Osteoblast (primary cell): ENCODE results near the gene CEACAM16. TPM values are rescaled to one million over a fixed set of nuclear protein-coding genes. Genes with fewer than 3 reads are reported as not detected.

Experiments
- DNase-seq: peaks from one replicate; pipeline ENCODE4 v3.0.0; 2011; ENCODE audit warnings: low spot score, mixed read lengths; ENCODE audit not compliant: insufficient read length; ENCODE audit errors: missing footprints
- H2AFZ ChIP-seq: 2 replicates; pipeline ENCODE4 v1.6.0; 2011; ENCODE audit warnings: mild to moderate bottlenecking, low read length
- H3K27ac ChIP-seq: 2 replicates; pipeline ENCODE4 v1.5.1; 2011; ENCODE audit warnings: mild to moderate bottlenecking, low read depth, low read length, moderate library complexity
- H3K27me3 ChIP-seq: 2 replicates; pipeline ENCODE4 v1.6.0; 2012; ENCODE audit warnings: mild to moderate bottlenecking, control low read depth, inconsistent platforms, low read length, moderate library complexity; ENCODE audit not compliant: insufficient read depth
- H3K36me3 ChIP-seq: 2 replicates; pipeline ENCODE4 v1.5.1; 2011; ENCODE audit warnings: mild to moderate bottlenecking, low read length, control low read depth, moderate library complexity; ENCODE audit not compliant: insufficient read depth
- H3K4me1 ChIP-seq: 2 replicates; pipeline ENCODE4 v1.5.1; 2011; ENCODE audit warnings: mild to moderate bottlenecking, low read length, control low read depth, moderate library complexity; ENCODE audit not compliant: insufficient read depth
- H3K4me2 ChIP-seq: 2 replicates; pipeline ENCODE4 v1.6.0; 2011; ENCODE audit warnings: mild to moderate bottlenecking, low read length; ENCODE audit not compliant: insufficient read depth
- H3K4me3 ChIP-seq: fragments of 200-600 bp; sonication (generic); 3 replicates; pipeline ENCODE4 v1.5.1; 2012; ENCODE audit warnings: mild to moderate bottlenecking, low read length, inconsistent platforms; ENCODE audit not compliant: insufficient read depth
- H3K79me2 ChIP-seq: 2 replicates; pipeline ENCODE4 v1.6.0; 2012; ENCODE audit warnings: mild to moderate bottlenecking, low read length, control low read depth, inconsistent platforms; ENCODE audit not compliant: insufficient read depth
- H3K9me3 ChIP-seq: 2 replicates; pipeline ENCODE4 v1.5.1; 2011; ENCODE audit warnings: low read depth, low read length, control low read depth
- H4K20me1 ChIP-seq: 2 replicates; pipeline ENCODE4 v1.6.0; 2012; ENCODE audit warnings: mild to moderate bottlenecking, low read length, control low read depth; ENCODE audit not compliant: insufficient read depth
- CTCF ChIP-seq: IDR thresholded peaks from 2 replicates; pipeline ENCODE4 v1.5.1; 2011; ENCODE audit warnings: mild to moderate bottlenecking, low read depth, low read length, moderate library complexity; ENCODE audit errors: extremely low read depth
- total RNA-seq: library from RNA; depleted of rRNA; stranded (reverse); fragments of >200 nt; gene quantifications from 2 replicates; pipeline ENCODE4 v1.2.3, GENCODE V29; 2012

CEACAM16 gene
- total RNA-seq, 1 donor: not detected

GRCh38 chr19:44746946-44747738 lies 48.2 kb downstream of the CEACAM16 start:
- Histone ChIP-seq H3K79me2 (peaks cover 31% of the 10 kb centered on the region), H3K4me2 (peak overlapping the region; percentile 89), H3K36me3 (peaks cover 20% of the 10 kb centered on the region), H4K20me1 (peaks cover 21% of the 10 kb centered on the region), H3K4me3 (peak overlapping the region; percentile 86), H2AFZ (peak overlapping the region; percentile 7), H3K9me3 (no peaks in the 10 kb centered on the region), H3K4me1 (peaks cover 58% of the 10 kb centered on the region), H3K27ac (peak overlapping the region; percentile 96), H3K27me3 (no peaks in the 10 kb centered on the region)
- TF ChIP-seq CTCF: no peak
- DNase-seq: peak; percentile 99

DNA sequence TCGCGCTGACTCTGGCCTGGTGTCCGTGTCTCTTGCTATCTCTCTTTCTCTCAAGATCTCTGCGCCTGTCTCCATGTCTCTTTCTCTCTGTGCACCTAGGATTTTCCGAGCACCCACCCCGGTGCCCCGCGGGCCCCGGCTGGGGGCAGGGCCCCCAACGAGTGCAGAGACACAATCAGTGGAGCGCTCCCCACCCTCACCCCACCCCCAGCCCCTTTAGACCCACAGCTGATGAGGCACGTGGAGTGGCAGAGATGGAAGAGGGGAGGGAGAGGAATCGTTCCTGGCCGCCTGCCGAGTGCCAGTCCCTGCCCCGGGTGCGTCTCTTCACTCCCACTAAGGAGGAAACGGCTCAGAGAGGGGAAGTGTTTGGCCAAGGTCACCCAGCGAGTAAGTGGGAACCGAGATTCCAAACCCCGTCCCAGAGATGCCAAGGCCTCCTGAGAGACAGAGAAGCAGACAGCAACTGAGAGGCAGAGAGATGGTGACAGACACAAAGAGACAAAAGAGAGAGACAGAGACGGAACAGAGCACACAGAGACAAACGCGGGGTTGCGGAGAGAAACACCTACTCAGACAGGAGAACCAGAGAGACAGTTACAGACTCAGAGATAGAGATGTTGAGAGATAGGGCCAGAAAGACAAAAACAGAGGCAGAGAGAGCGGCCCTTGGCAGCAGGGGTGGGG lies 48.9 kb downstream of the CEACAM16 start:
- H3K4me1 ChIP-seq: peaks cover 59% of the 10 kb centered on the region
- DNase-seq: peak; percentile 91

GRCh38 chr19:44748426-44749254 lies 49.7 kb downstream of the CEACAM16 start, which contains the start of gene BCL3:
Gene BCL3 (plus strand): TSS chr19:44748708. CDS start chr19:44748791, 83 bp downstream.
- peak within 1 kb of the TSS; percentile 86 for H3K4me3 ChIP-seq
- H3K36me3 ChIP-seq: peaks cover 28% of the 10 kb centered on the region
- H3K4me2 ChIP-seq: peak within 1 kb of the TSS; percentile 89
- no peaks in the 10 kb centered on the region for H3K9me3 ChIP-seq
- DNase-seq: peak; percentile 96
- H3K79me2 ChIP-seq: peaks cover 34% of the 10 kb centered on the region
- peak within 1 kb of the TSS; percentile 77 for H2AFZ ChIP-seq
- H3K27me3 ChIP-seq: no peaks in the 10 kb centered on the region
- peak within 1 kb of the TSS; percentile 96 for H3K27ac ChIP-seq
- H4K20me1 ChIP-seq: peaks cover 28% of the 10 kb centered on the region
- peaks cover 61% of the 10 kb centered on the region for H3K4me1 ChIP-seq
- no peak for TF ChIP-seq CTCF

More for the DNA sequence above, 48.9 kb downstream of the CEACAM16 start:
- peak overlapping the region; percentile 86 for H3K4me3 ChIP-seq
- H3K9me3 ChIP-seq: no peaks in the 10 kb centered on the region
- TF ChIP-seq CTCF: no peak
- peak overlapping the region; percentile 89 for H3K4me2 ChIP-seq
- H3K79me2 ChIP-seq: peaks cover 34% of the 10 kb centered on the region
- H2AFZ ChIP-seq: peak overlapping the region; percentile 77
- H3K27me3 ChIP-seq: no peaks in the 10 kb centered on the region
- H3K36me3 ChIP-seq: peaks cover 27% of the 10 kb centered on the region
- H3K27ac ChIP-seq: peak overlapping the region; percentile 96
- H4K20me1 ChIP-seq: peaks cover 25% of the 10 kb centered on the region
